ENCODE results near the gene FAT2.

DNA sequence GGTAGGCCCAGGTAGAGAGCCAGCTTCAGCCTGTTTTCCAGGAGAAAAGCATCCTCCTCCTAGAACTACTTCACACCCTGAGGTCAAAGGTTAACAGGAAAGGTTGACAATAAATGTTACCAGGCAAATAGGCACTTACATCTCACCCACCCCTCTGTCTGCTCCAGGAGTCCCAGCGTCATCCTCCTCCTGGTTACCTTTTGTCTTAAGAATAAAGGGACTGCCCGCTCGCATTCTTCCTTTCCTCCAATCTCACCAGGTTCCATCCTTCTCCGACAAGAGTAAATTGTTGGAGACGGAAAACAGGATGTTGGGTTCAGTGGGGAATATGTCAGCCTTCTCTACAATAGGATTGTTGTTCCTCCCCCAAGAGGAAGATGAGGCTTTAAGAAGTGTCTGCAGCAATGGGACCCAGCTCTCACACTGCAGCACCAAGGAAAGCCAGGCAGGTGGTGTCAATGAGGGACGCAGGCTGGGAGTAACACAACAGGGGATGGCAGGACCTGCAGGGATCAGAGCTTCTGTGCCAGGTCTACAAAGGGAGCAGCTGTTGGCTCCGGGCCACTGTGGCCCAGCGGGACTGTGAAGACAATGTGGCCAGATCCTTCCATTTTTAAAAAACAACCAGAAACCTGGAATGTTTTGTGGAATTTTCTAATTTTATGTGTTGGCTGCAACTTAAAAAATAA is 29.0 kb downstream of the FAT2 start:
- TF ChIP-seq, protein P1, sequence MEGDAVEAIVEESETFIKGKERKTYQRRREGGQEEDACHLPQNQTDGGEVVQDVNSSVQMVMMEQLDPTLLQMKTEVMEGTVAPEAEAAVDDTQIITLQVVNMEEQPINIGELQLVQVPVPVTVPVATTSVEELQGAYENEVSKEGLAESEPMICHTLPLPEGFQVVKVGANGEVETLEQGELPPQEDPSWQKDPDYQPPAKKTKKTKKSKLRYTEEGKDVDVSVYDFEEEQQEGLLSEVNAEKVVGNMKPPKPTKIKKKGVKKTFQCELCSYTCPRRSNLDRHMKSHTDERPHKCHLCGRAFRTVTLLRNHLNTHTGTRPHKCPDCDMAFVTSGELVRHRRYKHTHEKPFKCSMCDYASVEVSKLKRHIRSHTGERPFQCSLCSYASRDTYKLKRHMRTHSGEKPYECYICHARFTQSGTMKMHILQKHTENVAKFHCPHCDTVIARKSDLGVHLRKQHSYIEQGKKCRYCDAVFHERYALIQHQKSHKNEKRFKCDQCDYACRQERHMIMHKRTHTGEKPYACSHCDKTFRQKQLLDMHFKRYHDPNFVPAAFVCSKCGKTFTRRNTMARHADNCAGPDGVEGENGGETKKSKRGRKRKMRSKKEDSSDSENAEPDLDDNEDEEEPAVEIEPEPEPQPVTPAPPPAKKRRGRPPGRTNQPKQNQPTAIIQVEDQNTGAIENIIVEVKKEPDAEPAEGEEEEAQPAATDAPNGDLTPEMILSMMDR (IDR thresholded peaks at IDR 0.05; ENCODE audit: borderline replicate concordance, extremely low read depth, low read length, poor library complexity, severe bottlenecking), result no peak
- TF ChIP-seq EZH2 (IDR thresholded peaks at IDR 0.05; ENCODE audit: borderline replicate concordance, low read depth, low read length, severe bottlenecking), result no peak
